Activated CD8-positive, alpha-beta T cell treated with anti-CD3 and anti-CD28 coated beads for 36 hours (primary cell): ENCODE measurements around the gene PATE3. TPM values are rescaled to one million over a fixed set of nuclear protein-coding genes. Genes with fewer than 3 reads are reported as not detected.

Experiments used
- ATAC-seq: fragments of 200-7000 bp; cut with Tn5 transposase; one replicate; pipeline ENCODE4 v1.10.0; 2021; ENCODE audit warnings: mild to moderate bottlenecking, moderate library complexity
- CTCF ChIA-PET: fragments of 350-600 bp; sonication (Branson Sonifier 250); formaldehyde crosslinking; loops from one replicate; lab custom pipeline; 2021; ENCODE audit warnings: antibody characterized with exemption; lab: Charles Lee
- POLR2A ChIA-PET: fragments of 350-600 bp; sonication (Branson Sonifier 250); formaldehyde crosslinking; loops from one replicate; lab custom pipeline; 2021; ENCODE audit warnings: antibody characterized with exemption; lab: Charles Lee
- DNase-seq: peaks from one replicate; pipeline ENCODE4 v3.0.0-alpha.2; 2020
- H3K27ac Mint-ChIP-seq: one replicate; pipeline ENCODE4 v1.8.0; 2021; ENCODE audit warnings: mild to moderate bottlenecking, mixed read lengths
- H3K27me3 Mint-ChIP-seq: one replicate; pipeline ENCODE4 v1.8.0; 2021; ENCODE audit warnings: mixed read lengths
- H3K36me3 Mint-ChIP-seq: one replicate; pipeline ENCODE4 v1.8.0; 2021; ENCODE audit warnings: low read depth, mixed read lengths
- H3K4me1 Mint-ChIP-seq: one replicate; pipeline ENCODE4 v1.8.0; 2021; ENCODE audit warnings: low read depth, mixed read lengths
- H3K4me3 Mint-ChIP-seq: one replicate; pipeline ENCODE4 v1.8.0; 2021; ENCODE audit warnings: mild to moderate bottlenecking, moderate library complexity, mixed read lengths
- H3K9me3 Mint-ChIP-seq: one replicate; pipeline ENCODE4 v1.8.0; 2021; ENCODE audit warnings: mixed read lengths
- CTCF ChIP-seq: fragments of 200-600 bp; IDR thresholded peaks from one replicate; pipeline ENCODE4 v1.8.0; 2022; ENCODE audit warnings: antibody characterized with exemption, mild to moderate bottlenecking
- intact Hi-C: fragments of 100-400 bp; cut with micrococcal nuclease; formaldehyde crosslinking; loops from one replicate; pipeline ENCODE4 v1.10.0; 2022
- total RNA-seq, 2 experiments: library from RNA; stranded (reverse); gene quantifications; one replicate each; pipeline ENCODE4 v1.2.3, GENCODE V29; 2021

PATE3 gene
- total RNA-seq, 2 experiments from 2014 or later = not detected

- H3K4me1 Mint-ChIP-seq = no peaks in the 10 kb centered on the region
- CTCF ChIA-PET = no interaction called here
- no peak overlapping the region for H3K4me3 Mint-ChIP-seq
- intact Hi-C loops = no loop called here
- POLR2A ChIA-PET = no interaction called here
- DNase-seq (no peak), ATAC-seq (no peak)
- no peaks in the 10 kb centered on the region for H3K9me3 Mint-ChIP-seq
- H3K27me3 Mint-ChIP-seq = peaks cover 15% of the 10 kb centered on the region
- no peak overlapping the region for H3K27ac Mint-ChIP-seq
- no peak for TF ChIP-seq CTCF
- no peaks in the 10 kb centered on the region for H3K36me3 Mint-ChIP-seq
These were observed 17.3 kb upstream of the PATE3 start for GRCh38 chr11:125770583-125770982.

GRCh38 chr11:125772834-125773505, 15.0 kb upstream of the PATE3 start:
- peaks cover 13% of the 10 kb centered on the region for H3K27me3 Mint-ChIP-seq
- DNase-seq = no peak
- H3K36me3 Mint-ChIP-seq = no peaks in the 10 kb centered on the region
- ChIA-PET POLR2A (no interaction called here), CTCF (no interaction called here)
- H3K4me3 Mint-ChIP-seq = no peak overlapping the region
- TF ChIP-seq CTCF = no peak
- intact Hi-C loops = no loop called here
- no peak overlapping the region for H3K27ac Mint-ChIP-seq
- no peak for ATAC-seq
- H3K4me1 Mint-ChIP-seq = no peaks in the 10 kb centered on the region
- no peaks in the 10 kb centered on the region for H3K9me3 Mint-ChIP-seq

- Mint-ChIP-seq H3K27ac (no peak overlapping the region), H3K4me3 (no peak overlapping the region), H3K27me3 (peaks cover 14% of the 10 kb centered on the region), H3K36me3 (no peaks in the 10 kb centered on the region), H3K4me1 (no peaks in the 10 kb centered on the region), H3K9me3 (no peaks in the 10 kb centered on the region)
- ChIA-PET CTCF (no interaction called here), POLR2A (no interaction called here)
- ATAC-seq = no peak
- TF ChIP-seq CTCF = no peak
- DNase-seq = no peak
- intact Hi-C loops = no loop called here
These were observed 14.4 kb upstream of the PATE3 start for GRCh38 chr11:125773516-125773915.

GRCh38 chr11:125777309-125777708, 10.6 kb upstream of the PATE3 start:
- TF ChIP-seq CTCF = no peak
- POLR2A ChIA-PET = no interaction called here
- H3K4me3 Mint-ChIP-seq = no peak overlapping the region
- ATAC-seq (no peak), DNase-seq (no peak)
- intact Hi-C loops = no loop called here
- H3K4me1 Mint-ChIP-seq = no peaks in the 10 kb centered on the region
- H3K9me3 Mint-ChIP-seq = no peaks in the 10 kb centered on the region
- peaks cover 22% of the 10 kb centered on the region for H3K27me3 Mint-ChIP-seq
- CTCF ChIA-PET = no interaction called here
- H3K27ac Mint-ChIP-seq = no peak overlapping the region
- no peaks in the 10 kb centered on the region for H3K36me3 Mint-ChIP-seq

GRCh38 chr11:125778728-125779127, 9.2 kb upstream of the PATE3 start, which contains the start of gene PATE2:
PATE2 (minus strand) TSS chr11:125778828; CDS start chr11:125778773, 55 bp downstream.
- ATAC-seq (no peak), DNase-seq (no peak)
- ChIA-PET POLR2A (no interaction called here), CTCF (no interaction called here)
- Mint-ChIP-seq H3K9me3 (no peaks in the 10 kb centered on the region), H3K27me3 (peaks cover 22% of the 10 kb centered on the region), H3K4me3 (no peak within 1 kb of the TSS), H3K27ac (no peak within 1 kb of the TSS), H3K4me1 (no peaks in the 10 kb centered on the region), H3K36me3 (no peaks in the 10 kb centered on the region)
- intact Hi-C loops = no loop called here
- no peak for TF ChIP-seq CTCF
